ENCODE data around the gene EMC8.

EMC8 gene

GRCh38 chr16:85752511-85753420 is 46.6 kb downstream of the EMC8 start:
- DNase-seq: peak; percentile 66

DNA sequence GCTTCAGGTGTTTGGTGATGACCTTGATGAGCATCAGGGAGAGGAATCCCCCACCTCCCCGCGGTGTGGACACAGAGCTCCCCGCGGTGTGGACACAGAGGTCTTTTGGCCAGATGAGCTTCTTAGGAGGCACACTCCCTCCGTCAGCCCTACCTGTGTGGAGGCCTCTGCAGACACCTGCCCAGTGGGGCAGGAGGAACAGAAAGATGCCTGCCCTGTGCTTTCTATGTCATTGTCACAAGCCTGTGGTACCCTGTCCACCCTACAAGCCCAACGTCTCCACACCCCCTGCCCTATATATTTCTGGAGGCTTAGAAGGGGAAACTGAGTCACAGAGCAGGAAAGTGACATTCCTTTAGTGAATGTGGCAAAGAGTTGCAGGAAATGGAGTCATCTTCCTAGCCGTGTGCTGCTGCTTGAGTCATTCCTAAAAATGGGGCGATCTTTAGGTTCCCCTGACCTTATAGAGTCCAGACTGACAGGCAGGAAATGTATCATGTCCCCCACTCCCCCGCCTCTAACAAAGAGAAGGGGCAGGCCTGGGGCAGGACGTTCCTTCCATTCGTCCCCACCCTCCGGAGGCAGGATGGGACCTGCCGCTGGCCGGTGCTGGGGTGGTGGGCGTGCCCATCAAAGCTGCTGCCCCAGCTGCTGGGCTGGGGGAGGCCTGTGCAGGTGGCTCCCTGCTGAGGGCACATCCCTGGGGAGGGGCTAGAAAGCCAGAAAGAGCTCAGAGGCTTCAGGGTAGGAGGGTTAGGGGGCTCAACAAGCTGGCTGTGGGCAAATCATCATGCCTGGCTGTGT is 47.4 kb downstream of the EMC8 start:
- peak; percentile 66 for DNase-seq

GRCh38 chr16:85750827-85751697 is 48.3 kb downstream of the EMC8 start, which contains the start of gene C16orf74:
TSS of gene C16orf74 (minus strand) at chr16:85751096. CDS start at chr16:85735217, 15,879 bp downstream.
- peak; percentile 27 for DNase-seq

GRCh38 chr16:85750146-85750826 is 49.1 kb downstream of the EMC8 start:
- peak; percentile 81 for DNase-seq

DNA sequence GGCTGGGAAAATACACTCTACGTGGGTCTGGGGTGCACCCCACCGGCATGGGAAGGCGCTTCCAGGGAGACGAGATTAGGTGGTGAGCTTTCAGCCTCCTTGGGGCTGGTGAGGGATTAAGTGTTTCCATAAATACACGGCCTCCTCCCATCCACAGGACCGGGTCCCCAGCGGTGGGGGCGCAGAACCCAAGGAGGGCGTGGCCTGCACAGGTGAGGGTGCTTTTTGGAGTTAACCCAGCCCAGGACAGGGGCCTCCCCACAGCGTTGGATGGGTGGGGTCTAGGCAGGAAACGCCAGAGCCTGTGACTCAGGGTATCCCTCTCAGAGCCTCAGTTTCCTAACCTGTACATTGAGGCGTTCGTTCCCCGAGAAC is 49.6 kb downstream of the EMC8 start:
- no peak for DNase-seq

DNA sequence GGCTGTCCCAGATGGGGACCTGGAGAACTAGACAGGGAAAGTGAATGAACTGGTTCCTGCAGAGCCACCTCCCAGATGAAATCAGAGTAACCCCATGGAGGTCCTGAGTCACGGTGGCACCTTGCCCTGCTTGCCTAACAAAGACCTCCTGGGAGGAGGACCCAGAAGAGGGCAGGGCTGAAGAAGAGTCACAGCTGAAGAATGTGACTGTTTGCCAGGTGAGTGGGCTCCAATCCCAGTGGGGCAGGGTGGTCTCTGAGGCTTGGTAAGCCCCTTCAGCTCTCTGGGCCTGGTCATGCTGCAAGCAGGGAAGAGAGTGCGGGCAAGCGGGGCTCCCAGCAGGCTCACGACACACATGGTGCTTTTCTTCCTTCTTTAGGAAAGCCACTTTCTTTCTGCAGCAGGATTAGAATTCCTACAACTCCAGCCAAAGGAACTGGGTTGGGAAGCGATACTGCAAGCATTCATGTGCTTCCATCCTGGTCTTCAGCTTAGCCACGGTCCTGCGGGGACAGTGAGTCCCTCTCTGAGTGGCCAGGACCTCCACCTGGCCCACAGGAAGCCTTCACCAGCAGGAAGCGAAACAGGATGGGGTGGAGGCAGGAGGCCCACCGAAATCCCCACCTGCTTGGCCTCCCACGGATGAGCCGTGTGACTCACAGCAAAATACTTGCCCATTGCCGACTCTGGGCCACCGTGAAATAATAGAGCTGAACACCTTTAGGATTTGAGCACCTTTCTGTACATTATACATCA is 52.7 kb downstream of the EMC8 start:
- no peak for DNase-seq

- no peak for DNase-seq
Measured at GRCh38 chr16:85738923-85739715, 60.2 kb downstream of the EMC8 start.

- DNase-seq: no peak
Measured at GRCh38 chr16:85736921-85737320, 62.4 kb downstream of the EMC8 start.

DNA sequence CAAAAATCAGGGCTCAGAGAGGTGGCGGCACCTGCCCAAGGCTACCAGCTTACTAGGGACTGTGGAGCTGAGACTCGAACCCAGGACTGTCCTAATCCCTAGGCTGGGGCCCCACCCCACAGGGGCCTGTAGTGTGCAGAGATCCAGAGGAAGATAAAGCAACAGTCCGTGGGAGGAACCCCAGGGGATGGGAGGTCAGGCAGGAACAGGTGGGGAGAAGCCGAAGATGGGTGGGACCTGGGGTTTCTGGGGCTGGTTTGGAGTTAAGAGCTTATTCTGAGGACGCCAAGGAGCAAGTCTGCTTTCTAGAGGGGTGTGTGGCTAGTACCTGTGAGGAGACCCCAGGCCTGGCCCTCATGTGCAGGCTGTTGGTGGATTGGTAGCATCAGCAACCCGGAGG is 63.4 kb downstream of the EMC8 start:
- DNase-seq: no peak

DNA sequence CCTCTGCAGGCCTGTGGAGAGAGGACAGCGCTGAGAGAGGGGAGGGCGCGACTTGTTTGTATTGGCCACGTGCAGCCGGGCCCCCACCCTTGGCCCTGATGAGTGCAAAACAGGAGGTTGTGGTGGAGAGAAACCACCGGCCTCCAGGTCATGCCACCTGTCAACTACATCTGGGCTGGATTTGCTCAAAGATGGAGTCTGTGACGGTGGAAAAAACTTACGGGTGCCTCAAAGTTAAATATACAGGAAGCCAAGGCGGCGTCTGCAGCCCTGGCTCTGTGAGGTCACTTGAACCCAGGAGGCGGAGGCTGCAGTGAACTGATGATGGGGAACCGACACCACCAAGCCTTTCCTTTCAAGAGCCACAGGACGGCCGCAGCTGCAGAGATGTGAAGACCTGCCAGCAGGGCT is 64.1 kb downstream of the EMC8 start:
- peak; percentile 26 for DNase-seq

- DNase-seq: no peak
Measured at GRCh38 chr16:85734311-85735017, 64.9 kb downstream of the EMC8 start.

GRCh38 chr16:85733839-85734170 is 65.5 kb downstream of the EMC8 start:
- no peak for DNase-seq

GRCh38 chr16:85733155-85733838 is 66.0 kb downstream of the EMC8 start:
- no peak for DNase-seq

DNA sequence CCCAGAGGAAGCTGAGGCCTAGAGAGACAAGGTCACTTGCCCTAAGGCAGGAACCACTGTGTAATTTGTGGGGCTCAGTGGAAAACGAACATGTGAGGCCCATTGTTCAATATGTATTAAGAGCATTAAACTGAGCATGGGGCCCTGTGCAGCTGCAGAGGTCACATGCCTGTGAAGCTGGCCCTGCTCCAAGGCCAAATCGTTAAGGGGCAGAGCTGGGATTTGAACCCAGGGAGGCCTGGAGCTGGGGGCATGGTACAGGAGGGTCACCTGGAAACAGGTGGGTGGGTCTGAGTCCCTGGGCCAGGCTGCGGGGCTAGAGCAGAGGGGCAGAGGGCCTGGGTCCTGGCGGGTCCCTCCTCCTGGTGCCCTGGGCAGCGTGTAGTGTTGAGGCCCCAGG is 68.2 kb downstream of the EMC8 start:
- DNase-seq: no peak

GRCh38 chr16:85730186-85730465 is 69.2 kb downstream of the EMC8 start:
- DNase-seq: no peak

GRCh38 chr16:85729452-85730185 is 69.7 kb downstream of the EMC8 start:
- DNase-seq: no peak

GRCh38 chr16:85728879-85729278 is 70.5 kb downstream of the EMC8 start:
- DNase-seq: no peak

Measured in NCI-H2171 treated with DMSO at 0.1 percent for 48 hours (cell line).